Stimulated activated naive CD8-positive, alpha-beta T cell treated with anti-CD3 and anti-CD28 coated beads, Interleukin-15, amount 100 ng/mL, for 72 hours (primary cell): ENCODE data around the gene CNGA3.
A peak's percentile ranks its signal among the peaks of the same experiment; 100 is the strongest.
"Not testable (repeated sequence)": the region's sequence is repeated elsewhere in the genome, so short reads cannot be mapped to it uniquely, and the experiment has no call there.

Source experiments
- ATAC-seq: fragments of 150-1000 bp; cut with Tn5 transposase; 2 replicates; pipeline ENCODE4 v1.10.0; 2021; ENCODE audit warnings: mild to moderate bottlenecking, moderate library complexity
- DNase-seq, 2 donors: peaks; one replicate each; pipeline ENCODE4 v3.0.0; 2021 to 2022
- H3K27ac Mint-ChIP-seq, 2 donors: one replicate each; pipeline ENCODE4 v1.8.0; 2022; ENCODE audit warnings: mild to moderate bottlenecking in 2 of 2, mixed read lengths in 2 of 2, moderate library complexity in 2 of 2
- H3K27me3 Mint-ChIP-seq: one replicate; pipeline ENCODE4 v1.8.0; 2022; ENCODE audit warnings: mixed read lengths
- H3K4me1 Mint-ChIP-seq: one replicate; pipeline ENCODE4 v1.8.0; 2022; ENCODE audit warnings: mild to moderate bottlenecking, mixed read lengths
- H3K4me3 Mint-ChIP-seq, 2 donors: one replicate each; pipeline ENCODE4 v1.8.0; 2022; ENCODE audit warnings: mild to moderate bottlenecking in 2 of 2, mixed read lengths in 2 of 2, moderate library complexity in 1 of 2
- H3K9me3 Mint-ChIP-seq, 2 donors: one replicate each; pipeline ENCODE4 v1.8.0; 2022; ENCODE audit warnings: mixed read lengths in 2 of 2

CNGA3 gene

DNA sequence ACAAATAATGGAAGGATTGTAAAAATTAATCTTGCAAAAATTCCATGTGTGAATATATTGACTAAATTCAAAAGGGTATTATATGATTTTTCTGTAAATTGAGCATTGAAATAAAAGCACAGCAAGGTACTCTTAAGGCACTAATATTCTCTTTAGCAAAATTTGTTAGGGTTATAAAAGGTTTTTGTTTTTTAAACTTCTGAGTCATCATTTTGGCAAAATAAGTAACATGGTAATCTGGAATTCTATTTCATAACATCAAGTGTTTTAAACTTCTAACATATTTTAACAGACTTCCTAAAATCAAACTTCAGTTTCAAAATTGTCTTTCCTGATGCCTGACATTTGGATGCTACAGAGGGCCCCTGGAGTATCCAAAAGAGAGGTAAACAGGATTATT, 85.9 kb downstream of the CNGA3 start:
- ATAC-seq: no peak
- Mint-ChIP-seq H3K4me3 (no peak overlapping the region), H3K9me3 (peaks cover 9 to 35% of the 10 kb centered on the region in 2 donors), H3K4me1 (no peaks in the 10 kb centered on the region), H3K27me3 (no peaks in the 10 kb centered on the region), H3K27ac (no peak overlapping the region)
- no peak for DNase-seq

DNA sequence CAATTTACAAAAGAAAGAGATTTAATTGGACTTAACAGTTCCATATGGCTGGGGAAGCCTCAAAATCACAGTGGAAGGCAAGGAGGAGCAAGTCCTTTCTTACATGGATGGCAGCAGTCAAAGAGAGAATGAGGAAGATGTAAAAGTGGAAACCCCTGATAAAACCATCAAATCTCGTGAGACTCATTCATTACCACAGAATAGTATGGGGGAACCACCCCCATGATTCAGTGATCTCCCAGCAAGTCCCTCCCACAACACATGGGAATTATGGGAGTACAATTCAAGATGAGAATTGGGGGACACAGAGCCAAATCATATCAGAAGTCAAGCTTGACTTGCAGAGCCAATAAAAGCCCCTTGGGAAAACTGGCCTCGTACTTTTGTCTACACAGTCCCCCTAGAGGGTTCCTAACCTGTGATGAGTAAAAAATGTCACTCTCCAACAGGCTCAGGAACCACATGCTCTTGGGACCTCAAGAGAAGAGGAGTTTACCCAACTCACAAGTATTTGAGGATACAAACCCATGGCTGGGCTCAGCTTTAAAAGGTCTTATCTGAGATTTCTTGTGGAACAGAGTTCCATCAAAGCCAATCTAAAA, 87.2 kb downstream of the CNGA3 start:
- DNase-seq: no peak
- ATAC-seq: no peak
- Mint-ChIP-seq H3K9me3 (peaks cover 11 to 36% of the 10 kb centered on the region in 2 donors), H3K27ac (no peak overlapping the region), H3K27me3 (no peaks in the 10 kb centered on the region), H3K4me1 (peaks cover 7% of the 10 kb centered on the region), H3K4me3 (no peak overlapping the region)

DNA sequence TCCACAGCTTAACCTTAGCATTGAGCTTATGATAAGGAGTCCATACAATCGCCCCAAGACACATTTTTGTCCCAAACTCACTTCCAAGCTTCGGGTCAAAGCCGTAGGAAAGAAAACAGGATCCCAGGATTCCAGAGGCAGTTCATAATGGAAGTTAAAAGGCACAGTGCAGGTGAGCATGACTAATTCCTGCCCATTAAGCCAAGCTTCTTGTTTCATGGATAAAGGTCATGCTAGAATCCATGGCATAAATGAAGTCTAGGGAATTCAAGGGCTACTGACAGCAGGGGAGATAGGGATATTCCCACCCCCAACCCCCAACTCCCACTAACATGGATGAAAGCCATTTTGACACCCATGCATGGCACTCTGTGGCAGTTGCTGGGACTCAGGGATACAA, 88.2 kb downstream of the CNGA3 start:
- H3K27ac Mint-ChIP-seq: no peak overlapping the region
- H3K4me3 Mint-ChIP-seq: no peak overlapping the region
- peaks cover 19 to 46% of the 10 kb centered on the region in 2 donors for H3K9me3 Mint-ChIP-seq
- no peaks in the 10 kb centered on the region for H3K27me3 Mint-ChIP-seq
- ATAC-seq (no peak), DNase-seq (no peak)
- peaks cover 18% of the 10 kb centered on the region for H3K4me1 Mint-ChIP-seq

DNA sequence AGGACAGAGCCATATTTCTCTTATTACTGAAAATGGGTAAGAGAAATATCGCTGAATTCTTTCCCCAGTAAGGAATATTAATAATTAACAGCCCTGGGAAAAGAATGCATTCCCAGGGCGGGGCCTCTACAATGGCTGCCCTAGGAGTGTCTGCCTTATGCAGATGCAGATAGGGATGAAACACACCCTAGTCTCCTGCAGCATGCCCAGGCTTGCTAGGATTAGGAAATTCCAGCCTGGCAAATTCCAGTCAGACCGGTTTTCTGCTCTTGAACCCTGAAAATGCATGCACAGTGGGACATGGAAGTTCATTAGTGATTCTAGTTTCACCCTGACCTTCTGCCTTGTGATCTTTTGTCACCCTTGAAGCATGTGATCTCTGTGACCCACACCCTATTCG, 89.4 kb downstream of the CNGA3 start:
- ATAC-seq, H3K4me3 Mint-ChIP-seq, H3K27ac Mint-ChIP-seq, H3K27me3 Mint-ChIP-seq, DNase-seq: not testable (repeated sequence)
- Mint-ChIP-seq H3K4me1 (peaks cover 23% of the 10 kb centered on the region), H3K9me3 (peaks cover 25 to 58% of the 10 kb centered on the region in 2 donors)

DNA sequence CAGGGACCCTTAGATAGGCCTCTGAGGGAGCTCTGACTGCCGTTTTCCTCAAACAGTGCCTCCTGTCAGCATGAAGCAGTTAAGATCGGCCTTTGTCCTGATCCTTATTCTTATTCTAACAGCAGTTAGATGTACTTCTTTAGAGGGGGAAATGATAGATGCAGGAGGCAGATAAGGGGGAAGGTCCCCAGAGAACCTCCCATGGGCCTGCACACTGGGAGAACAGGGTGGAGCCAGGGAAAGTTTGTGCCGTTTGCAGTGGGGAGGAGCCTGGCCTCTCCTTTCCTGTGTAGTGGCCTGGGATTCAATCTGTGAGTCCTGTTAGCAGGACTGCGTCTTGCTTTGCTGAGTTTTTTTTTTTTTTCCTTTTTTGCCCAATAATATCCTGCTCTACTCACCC, 90.5 kb downstream of the CNGA3 start:
- no peak overlapping the region for H3K4me3 Mint-ChIP-seq
- H3K27me3 Mint-ChIP-seq: no peaks in the 10 kb centered on the region
- peaks cover 25 to 58% of the 10 kb centered on the region in 2 donors for H3K9me3 Mint-ChIP-seq
- peaks cover 23% of the 10 kb centered on the region for H3K4me1 Mint-ChIP-seq
- no peak overlapping the region for H3K27ac Mint-ChIP-seq
- no peak for DNase-seq
- no peak for ATAC-seq

DNA sequence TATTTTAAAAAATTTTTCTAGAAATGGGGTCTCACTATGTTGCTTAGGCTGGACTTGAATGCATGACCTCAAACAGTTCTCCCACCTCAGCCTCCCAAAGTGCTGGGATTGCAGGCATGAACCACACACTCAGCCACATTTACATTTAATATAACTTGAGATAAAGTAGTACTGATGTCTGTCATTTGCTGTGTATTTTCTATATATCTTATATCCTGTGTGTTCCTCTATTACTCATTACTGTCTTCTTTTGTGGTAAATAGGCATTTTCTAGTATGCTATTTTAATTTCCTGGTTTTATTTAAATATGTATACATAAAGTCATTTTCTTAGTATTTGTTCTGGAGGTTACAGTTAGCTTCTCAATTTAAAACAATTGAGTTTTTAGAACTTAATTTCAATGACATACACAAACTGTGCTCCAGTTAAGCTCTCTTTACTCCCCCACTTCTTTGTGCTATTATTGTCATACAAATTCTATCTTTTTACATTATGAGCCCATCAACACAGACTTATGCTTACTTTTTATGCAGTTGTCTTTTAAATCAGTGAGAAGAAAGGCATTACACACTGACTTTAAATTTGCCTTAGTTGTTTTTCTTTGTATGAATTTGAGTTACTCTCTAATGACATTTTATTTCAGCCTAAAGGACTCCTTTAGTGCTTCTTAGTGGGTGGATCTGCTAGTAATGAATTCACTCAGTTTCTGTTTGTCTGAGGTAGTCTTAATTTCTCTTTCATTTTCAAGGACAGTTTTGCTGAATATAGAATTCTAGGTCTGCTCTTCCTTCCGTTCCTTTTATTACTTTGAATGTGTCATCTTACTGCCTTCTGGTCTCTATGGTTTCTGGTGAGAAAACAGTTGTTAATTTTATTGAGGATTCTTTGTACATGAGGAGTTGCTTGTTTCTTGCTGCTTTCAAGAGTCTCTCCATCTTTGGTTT, 92.2 kb downstream of the CNGA3 start:
- ATAC-seq (peak; percentile 98), DNase-seq (no peak)
- Mint-ChIP-seq H3K9me3 (peaks cover 15 to 47% of the 10 kb centered on the region in 2 donors), H3K4me3 (peak overlapping the region; percentile 56 to 68), H3K27me3 (no peaks in the 10 kb centered on the region), H3K4me1 (peaks cover 23% of the 10 kb centered on the region), H3K27ac (peak overlapping the region; percentile 16 to 59)

DNA sequence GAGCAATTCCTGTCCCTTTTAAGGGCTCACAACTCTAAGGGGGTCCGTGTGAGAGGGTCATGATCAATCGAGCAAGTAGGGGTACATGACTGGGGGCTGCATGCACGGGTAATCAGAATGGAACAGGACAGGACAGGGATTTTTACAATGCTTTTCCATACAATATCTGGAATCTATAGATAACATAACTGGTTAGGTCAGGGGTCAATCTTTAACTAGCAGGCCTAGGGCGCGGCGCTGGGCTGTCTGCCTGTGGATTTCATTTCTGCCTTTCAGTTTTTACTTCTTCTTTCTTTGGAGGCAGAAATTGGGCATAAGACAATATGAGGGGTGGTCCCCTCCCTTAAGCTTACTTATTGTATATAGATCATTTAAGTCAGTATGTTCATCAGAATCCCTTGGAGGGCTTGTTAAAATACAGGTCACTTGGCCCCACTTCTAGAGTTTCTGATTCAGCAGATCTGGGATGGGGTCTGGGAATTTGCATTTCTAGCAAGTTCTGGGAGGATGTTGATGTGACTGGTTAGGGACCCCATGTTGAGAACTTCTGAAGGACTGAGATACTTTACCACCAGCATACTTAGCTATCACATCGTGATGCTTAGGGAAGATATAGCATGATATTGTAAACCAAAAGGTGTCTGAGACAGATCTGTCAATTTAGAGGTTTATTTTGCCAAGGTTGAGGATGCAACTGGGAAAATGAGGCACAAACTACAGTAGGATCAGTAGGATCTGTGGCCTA, 95.6 kb downstream of the CNGA3 start:
- ATAC-seq (no peak), DNase-seq (no peak)
- peaks cover 37% of the 10 kb centered on the region for H3K4me1 Mint-ChIP-seq
- no peaks in the 10 kb centered on the region for H3K27me3 Mint-ChIP-seq
- no peak overlapping the region for H3K27ac Mint-ChIP-seq
- H3K4me3 Mint-ChIP-seq: no peak overlapping the region
- H3K9me3 Mint-ChIP-seq: peaks cover 15 to 27% of the 10 kb centered on the region in 2 donors

DNA sequence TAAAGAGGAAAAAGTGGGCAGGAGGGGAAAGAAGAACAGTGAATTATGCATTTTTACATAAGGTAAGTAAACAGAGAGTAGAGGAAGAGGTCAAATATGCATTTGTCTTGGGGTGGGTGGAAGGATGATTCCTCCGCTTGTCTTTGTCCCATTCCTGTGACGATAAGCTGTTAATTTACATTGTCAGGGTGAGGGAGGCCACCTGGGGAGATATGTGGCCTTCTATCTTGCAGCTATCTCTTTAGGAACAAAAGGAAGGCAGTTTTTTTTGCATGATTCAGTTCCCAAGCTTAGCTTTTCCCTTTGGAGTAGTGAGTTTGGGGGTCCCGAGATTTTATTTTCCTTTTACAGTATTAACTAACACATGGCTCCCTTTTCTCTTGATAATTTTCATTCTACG, 96.2 kb downstream of the CNGA3 start:
- ATAC-seq (no peak), DNase-seq (no peak)
- H3K4me1 Mint-ChIP-seq: peaks cover 43% of the 10 kb centered on the region
- no peak overlapping the region for H3K4me3 Mint-ChIP-seq
- no peak overlapping the region for H3K27ac Mint-ChIP-seq
- no peaks in the 10 kb centered on the region for H3K27me3 Mint-ChIP-seq
- H3K9me3 Mint-ChIP-seq: peaks cover 15 to 23% of the 10 kb centered on the region in 2 donors

DNA sequence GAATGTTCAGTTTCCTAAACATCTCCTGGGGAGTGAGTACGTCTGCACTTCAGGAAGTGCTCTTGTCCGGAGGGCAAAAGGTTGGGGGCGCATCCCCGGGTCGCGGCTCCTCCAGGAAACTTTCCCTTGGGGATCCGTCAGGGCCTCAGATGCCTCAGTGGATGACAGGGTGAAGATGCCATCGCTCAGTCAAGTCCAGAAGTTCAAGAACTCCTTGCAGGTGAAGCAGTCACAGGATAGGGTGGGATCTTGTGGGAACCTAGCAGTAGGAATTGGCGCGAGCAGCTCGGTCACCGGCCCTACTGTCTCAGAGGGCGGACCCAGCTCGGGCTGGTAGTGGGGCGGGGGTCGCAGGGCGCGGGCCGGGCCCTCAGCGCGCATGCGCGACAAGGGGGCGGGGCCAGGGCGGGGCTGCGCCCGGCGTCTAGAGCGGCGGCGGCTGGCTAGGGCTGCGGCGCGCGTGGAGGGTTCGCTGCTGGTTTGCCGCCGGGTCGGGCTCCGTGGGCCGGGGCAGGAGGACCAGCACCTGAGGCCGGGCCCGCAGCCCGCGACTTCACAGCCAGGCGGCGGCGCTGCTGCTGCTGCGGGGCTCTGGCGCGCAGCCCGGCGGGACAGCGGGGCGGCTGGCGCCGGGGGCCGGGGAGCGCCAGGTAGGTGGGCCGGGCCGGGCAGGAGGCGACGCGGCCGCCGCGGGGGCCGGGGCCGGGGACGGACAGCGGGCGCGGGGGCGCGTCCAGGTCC, 98.3 kb downstream of the CNGA3 start, which contains the start of gene INPP4A:
Gene INPP4A (plus strand): TSS at position 423 of the 741 bp plus-strand sequence. CDS start 75,191 bp downstream, outside the sequence.
- no peaks in the 10 kb centered on the region for H3K27me3 Mint-ChIP-seq
- ATAC-seq: peak; percentile 88
- DNase-seq: peak; percentile 78 to 83
- peaks cover 45% of the 10 kb centered on the region for H3K4me1 Mint-ChIP-seq
- peaks cover 4 to 11% of the 10 kb centered on the region in 2 donors for H3K9me3 Mint-ChIP-seq
- peak within 1 kb of the TSS; percentile 93 to 100 for H3K4me3 Mint-ChIP-seq
- peak within 1 kb of the TSS; percentile 97 to 98 for H3K27ac Mint-ChIP-seq

DNA sequence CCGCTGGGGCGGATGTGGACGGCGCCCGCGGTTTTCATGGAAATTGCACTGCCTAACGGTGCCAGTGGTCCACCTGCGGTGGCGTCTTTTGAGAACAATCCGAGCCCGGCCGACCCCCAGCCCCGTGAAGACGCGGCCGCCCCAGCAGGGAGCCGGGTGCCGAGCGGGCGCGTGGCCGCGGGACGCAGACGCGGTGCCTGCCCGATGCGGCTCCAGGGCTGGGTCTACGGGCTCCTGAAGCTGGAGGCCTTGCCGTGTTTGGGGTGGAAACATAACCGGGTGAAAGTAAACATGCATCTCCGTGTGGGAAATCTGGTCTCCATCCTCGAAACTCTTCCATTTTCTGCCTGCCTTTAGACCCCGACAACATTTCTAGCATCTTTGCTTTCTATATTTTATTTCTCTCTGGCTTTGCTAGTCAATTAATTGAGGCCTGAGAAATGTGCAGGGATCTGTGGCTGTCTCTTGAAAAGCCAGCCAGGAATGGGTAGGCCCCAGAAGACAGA, 99.0 kb downstream of the CNGA3 start:
- Mint-ChIP-seq H3K4me3 (peak overlapping the region; percentile 93 to 100), H3K4me1 (peaks cover 47% of the 10 kb centered on the region), H3K27me3 (no peaks in the 10 kb centered on the region), H3K27ac (peak overlapping the region; percentile 97 to 98), H3K9me3 (peaks cover 0 to 5% of the 10 kb centered on the region in 2 donors)
- DNase-seq (peak in 1 of 2 donors; percentile 46), ATAC-seq (peak; percentile 59)

DNA sequence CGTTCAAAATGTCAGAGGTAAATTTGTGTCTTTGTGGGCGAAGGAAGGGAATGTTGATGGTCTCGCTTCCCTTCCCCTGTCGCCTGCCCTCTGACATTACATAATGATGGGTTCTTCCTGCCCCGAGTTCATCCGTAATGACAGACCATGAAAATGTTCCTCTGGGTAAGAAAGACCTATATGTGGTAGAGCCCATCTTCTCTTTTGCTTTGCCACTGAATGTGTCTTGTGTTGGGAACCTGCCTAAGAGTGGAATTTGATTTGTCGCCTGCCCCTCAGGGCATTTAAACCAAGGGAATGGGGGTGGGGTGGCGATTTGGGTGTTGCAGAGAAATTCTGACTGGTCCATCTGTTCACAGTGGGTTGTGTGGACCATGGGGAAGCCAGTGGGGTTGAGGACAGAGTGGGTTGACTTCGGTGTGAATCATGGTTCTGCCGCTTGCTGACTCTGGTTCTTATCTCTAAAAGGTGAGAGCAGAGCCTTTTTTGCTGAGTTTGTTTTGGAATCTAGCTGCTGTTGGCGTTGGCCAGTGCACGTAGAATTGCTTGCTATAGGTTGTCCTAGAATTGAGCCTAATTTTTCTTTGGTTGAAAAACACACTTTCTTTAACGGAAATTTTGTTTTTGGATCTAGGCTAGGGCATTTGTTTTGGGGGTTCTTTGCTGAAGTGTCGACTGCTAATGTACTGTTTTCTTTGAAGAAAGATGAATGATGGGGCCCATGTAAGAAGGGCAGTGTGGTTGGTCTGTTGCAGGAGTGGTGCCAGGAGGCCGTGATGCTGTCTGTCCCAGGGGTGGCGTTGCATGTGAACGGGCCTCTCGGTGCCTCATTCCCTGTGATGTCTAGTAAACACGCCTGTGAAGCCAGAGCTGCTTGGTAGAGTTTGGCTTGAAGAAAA, 99.7 kb downstream of the CNGA3 start:
- Mint-ChIP-seq H3K4me1 (peaks cover 54% of the 10 kb centered on the region), H3K27ac (peak overlapping the region; percentile 97 to 98), H3K4me3 (peak overlapping the region; percentile 93 to 100), H3K9me3 (no peaks in the 10 kb centered on the region), H3K27me3 (no peaks in the 10 kb centered on the region)
- ATAC-seq (peak; percentile 51), DNase-seq (no peak)

DNA sequence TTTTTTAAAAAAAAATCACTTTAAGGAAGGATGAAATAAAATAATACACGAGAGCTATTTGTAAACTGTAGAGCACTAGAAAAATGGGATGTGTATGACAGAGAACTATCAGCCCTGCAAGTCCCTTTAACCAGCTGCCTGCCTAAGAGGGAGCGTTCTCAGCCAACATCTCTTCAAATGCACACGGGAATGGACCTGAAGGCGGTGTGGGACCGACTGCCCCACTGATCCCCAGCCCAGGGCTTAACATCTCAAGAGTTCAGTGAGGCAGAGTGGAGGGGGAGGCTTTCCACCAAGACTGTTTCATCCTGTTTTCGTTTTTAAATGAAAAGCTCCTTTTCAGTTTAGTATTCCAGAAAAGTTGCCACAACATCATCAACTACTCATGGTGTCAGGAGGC, 100.6 kb downstream of the CNGA3 start:
- Mint-ChIP-seq H3K4me3 (peak overlapping the region; percentile 93 to 100), H3K4me1 (peaks cover 63% of the 10 kb centered on the region), H3K27me3 (no peaks in the 10 kb centered on the region), H3K27ac (peak overlapping the region; percentile 34 to 46), H3K9me3 (no peaks in the 10 kb centered on the region)
- DNase-seq (no peak), ATAC-seq (no peak)
